Stimulated activated CD8-positive, alpha-beta memory T cell treated with anti-CD3 and anti-CD28 coated beads, Interleukin-15, amount 100 ng/mL, for 4 hours (primary cell): ENCODE data around the gene SSTR5.

ENCODE experiments used
- DNase-seq, 2 donors: peaks; one replicate each; pipeline ENCODE4 v3.0.0-alpha.2; 2020; ENCODE audit warnings: low read depth in 2 of 2

Gene SSTR5

DNA sequence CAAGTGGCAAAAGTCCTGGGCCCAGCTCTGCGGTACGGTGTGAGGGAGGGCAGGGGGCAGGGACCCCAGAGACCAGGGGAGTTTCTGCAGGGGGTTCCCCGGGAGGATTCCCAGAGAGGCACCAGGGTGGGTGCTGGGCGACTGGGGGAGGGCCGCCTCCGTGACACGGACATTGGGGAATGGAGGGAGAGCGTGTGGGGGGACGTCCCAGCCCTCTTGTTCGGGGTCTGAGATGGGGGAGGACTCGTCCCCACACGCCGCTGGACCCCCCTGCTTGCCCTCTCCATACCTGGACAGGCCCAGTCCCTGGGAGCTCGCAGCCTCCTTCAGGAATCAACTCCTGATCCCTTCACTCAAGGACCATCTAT, 49.8 kb downstream of the SSTR5 start:
- DNase-seq: no peak

DNA sequence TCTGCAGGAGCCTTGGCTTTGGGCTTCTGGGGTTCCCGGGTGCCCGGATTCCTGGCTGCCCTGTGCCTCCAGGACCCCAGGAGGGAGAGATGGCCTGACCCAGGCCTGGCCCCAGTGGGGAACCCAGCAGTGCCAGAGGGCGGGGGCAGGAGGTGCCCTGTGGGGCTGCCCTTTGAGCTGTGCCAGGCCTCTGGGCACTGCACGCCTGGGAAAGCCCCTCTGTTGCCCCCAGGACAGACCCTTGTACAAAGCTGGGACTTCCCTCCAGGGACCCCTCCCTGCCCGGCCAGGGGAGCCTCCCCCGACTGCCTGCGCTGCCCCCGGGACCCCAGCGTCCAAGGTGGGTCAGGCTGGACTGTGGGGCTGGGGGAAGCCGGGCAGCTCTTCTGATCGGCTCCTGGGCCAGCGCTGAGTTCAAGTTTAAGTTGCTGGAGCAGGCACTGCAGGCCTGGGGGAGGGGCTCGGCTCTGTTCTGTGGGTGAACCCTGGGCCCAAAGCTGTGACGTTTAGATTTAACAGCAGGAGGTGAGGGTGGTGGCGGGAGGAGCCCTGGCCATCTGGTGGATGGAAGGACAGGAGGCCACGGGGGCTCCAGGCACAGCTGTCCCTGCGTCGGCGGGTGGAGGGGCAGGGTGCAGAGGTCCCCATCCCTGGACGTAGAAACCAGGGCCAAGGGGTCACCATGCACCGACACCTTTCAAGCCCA, 51.1 kb downstream of the SSTR5 start:
- DNase-seq: no peak

DNA sequence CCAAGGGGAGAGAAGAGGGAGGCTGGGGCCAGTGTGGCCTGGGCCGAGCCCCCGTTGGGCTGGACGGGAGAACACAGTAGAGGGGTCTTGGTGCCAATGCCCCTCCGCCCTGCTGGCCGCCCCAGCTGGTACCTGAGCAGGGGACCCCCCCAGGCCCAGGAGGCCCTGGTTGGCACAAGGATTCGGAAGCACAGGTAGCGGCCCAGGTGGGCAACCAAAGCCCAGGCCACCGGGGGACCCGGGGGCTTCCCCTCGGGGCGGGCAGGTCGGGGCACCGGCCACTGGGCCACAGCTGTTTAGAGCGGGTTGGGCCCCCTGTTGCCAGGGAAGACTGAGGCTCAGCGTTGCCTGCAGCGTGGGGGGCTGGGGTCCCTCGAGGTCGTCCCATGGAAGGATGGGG, 51.7 kb downstream of the SSTR5 start:
- DNase-seq: no peak

DNA sequence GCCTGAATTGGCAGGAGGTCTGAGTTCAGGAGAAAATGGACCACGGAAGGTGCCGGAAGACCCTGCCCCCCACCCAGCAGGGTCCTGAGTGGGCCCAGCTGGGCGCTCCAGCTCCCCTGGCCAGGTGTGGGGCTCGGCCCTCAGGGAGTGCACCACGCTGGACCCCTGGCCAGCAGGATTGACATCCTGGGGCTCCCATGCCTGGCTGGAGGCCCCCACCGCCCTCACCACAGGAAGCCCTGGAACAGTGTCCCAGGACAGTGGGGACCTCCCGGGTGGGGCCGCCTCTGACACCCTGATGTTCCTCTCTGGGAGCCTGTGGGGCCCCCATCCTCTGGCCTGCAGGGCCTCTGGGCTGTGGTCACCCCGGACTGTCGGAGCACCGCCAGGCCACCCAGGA, 52.2 kb downstream of the SSTR5 start:
- DNase-seq: no peak

DNA sequence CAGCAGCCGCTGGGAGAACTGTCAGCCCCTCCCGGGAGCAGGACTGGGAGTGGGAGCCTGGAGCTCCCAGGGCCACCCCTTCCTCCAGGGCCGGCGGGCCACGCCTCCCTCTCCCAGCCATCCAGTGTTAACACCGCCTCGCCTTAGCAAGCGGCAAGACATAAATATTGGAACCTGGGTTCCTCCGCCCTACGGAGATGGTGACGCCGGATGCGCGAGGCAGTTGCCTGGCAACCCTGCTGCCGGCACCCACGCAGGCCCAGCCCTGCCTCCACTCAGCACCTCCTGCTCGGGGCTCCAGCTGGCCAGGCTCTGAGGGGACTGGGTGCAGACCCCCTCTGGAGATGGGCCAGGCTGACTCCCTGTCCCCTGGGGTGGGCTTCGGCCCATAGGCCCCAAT, 52.9 kb downstream of the SSTR5 start:
- no peak for DNase-seq

DNA sequence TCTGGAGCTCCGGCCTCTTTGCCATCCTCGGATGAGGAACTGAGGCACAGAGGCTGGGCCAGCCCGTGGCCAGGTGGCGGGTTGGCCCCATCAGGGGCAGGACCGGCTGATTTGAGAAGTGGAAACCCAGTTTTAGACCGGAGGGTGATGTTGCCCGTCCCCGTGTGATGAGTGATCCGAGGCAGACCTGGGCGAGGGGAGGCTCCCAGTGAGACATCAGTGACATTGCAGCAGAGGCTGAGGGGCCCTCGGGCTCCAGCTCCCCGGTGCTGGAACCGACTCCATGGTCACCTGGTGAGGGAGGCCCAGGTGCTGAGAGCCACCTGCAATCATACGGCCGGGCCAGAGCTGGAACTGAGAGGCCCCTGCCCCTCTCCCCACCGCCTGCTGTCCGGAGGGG, 53.5 kb downstream of the SSTR5 start:
- no peak for DNase-seq

DNA sequence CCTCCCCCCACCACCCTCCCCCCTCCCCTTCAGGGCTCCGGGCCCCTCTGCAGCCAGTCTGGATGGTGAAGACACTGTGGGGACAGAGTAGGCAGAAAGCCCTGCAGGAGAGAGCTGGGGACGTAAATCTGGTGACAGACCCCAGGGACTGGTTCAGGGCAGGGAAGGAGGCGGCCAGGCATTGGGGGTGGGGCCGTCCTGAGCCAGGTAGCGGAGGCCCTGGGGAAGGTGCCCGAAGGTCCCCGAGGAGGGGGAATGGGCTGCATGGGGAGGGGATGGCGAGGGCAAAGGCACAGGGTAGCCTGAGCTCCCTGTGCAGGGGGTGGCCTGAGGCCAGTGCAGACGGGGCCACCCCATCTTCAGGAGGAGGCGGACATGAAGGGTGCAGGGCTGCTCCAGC, 54.0 kb downstream of the SSTR5 start:
- no peak for DNase-seq

DNA sequence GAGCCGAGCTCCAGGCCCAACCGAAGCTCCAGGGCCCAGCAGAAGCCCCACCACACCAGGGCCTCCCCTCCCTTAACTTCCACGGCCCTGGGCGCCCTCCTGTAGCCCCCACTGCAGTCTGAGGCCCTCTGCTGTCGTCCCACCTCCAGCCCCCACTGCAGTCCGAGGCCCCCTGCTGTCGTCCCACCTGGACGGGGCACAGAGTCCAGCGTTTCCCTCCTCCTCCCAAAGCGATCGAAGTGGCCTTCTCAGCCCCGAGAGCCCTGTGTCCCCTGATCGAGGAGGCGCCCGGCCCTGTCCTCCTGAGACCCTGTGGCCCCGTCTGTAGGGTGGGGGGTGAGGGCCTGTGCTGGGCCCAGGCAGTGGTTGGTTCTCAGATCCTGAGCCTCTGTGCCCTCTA, 54.6 kb downstream of the SSTR5 start:
- DNase-seq: no peak

DNA sequence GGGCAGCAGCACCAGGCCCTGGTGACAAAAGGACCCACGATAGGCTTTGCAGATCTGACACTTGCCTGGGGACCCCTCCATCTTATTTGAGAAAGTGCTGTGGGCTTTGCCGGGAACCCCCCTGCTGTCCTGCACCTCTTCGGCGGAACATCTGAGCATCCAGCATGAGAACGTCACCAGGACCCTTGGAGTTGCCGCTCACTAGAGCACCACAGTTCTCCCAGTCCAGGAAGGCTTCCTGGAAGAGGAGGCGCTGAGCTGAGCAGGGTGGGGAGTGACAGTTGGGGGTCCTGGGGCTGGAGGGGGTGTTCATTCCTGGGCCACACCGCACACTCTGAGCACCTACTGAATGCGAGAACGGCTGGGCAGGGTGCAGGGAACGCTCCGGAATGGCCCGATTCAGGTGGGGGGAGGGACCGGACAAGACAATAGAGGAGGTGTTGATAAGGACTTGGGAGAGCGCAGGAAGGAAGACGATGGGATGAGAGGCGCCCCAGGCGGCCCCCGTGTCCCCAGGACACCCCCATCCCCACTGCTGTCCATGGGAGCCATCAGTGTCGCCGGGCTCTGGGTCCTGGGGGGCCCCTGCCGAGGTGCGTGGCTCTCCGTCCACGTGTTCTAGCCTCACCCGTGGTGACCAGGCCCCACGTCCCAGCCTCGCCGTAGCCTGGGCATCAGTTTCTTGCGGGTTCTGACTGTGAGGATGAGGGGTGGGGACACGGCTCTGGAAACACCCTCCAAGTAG, 55.6 kb downstream of the SSTR5 start:
- DNase-seq: no peak

DNA sequence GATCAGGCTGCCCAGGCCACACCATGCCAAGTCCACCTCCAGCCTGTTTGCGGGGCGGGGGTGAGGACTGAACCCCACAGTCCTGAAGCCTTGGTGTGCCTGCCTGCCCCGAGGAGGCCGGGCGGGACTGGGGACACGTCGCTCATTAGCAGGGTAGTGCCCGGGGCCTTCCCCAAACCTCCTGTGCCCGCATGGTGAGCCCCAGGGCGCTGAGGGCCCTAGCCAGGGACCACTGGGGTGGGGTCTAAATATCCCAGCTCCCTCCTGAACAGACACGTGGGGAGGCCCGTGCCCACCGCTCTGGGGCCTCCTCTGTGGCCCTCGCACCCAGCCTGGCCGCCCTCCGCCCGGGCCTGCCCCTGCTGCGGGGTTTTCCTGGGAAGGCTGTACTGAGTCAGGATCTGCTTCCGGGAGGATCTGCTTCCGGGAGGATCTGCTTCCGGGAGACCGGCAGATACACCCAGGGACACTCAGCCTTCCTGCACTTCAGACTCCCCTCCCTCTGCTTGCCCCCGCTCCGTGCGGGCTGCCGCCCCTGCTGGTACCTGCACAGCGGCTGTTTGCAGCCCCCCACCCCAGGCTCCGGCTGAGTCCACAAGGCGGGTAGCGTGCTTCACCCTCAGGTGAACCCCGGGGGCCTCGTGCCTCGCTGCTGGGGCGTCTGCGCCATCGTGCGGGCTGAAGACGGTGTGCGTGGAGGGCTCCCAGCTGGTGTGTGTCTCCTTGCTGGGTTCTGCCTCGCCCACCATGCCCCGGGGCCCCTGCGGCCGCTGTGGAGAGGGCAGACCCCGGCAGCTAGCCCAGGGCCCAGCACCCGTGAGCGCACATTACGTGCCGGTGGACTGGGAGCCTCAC, 56.8 kb downstream of the SSTR5 start:
- no peak for DNase-seq

DNA sequence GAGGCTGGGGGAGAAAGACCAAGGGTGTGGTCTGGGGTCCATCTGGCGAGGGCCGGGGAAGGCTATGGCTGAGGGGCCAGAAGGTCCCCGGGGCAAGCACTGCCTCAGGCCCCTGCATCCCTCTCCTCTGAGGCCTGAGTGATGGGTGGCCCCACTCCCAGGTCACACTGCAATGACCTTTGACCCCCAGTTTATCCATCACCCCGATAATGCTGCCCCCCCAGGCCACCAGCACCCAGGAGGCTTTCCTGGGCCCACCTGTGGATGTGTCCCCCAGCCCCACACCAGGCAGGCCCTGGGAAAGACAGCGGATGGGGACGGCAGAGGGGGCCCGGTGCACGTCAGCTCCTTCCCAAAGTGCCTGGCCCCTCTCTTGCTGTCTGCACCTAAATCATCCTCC, 57.8 kb downstream of the SSTR5 start:
- DNase-seq: no peak
